OCI-LY3 (cell line): ENCODE data around the gene BIRC6.

Source experiments
- CTCF ChIP-seq: fragments of 200-600, 300-600 bp; sonication (generic); IDR thresholded peaks from 2 replicates; pipeline ENCODE4 v1.5.1; 2014; ENCODE audit warnings: antibody characterized with exemption, low read length, low read depth
- EZH2phosphoT487 ChIP-seq: fragments of 200-600 bp; shearing (Covaris generic); IDR thresholded peaks from 2 replicates; pipeline ENCODE4 v1.6.1; 2018; ENCODE audit warnings: antibody characterized with exemption, mixed run types, low read depth

- TF ChIP-seq CTCF, result no peak
- TF ChIP-seq EZH2phosphoT487, result no peak
Measured at GRCh38 chr2:32668254-32668653, 311.4 kb downstream of the BIRC6 start.
